Islet of Langerhans (tissue), 1 donor: ENCODE results near the gene RIC1.
"Not testable (repeated sequence)": the region's sequence is repeated elsewhere in the genome, so short reads cannot be mapped to it uniquely, and the experiment has no call there.

ENCODE experiments used
- FAIRE-seq: peaks from one replicate; lab custom pipeline; 2011; peaks lifted over from hg19 to GRCh38; lab: Jason Lieb, UNC

RIC1 gene

GRCh38 chr9:5621327-5621726 lies 7.6 kb upstream of the RIC1 start:
- FAIRE-seq = no peak

- no peak for FAIRE-seq
These were observed 6.9 kb upstream of the RIC1 start for GRCh38 chr9:5622016-5622415.

- FAIRE-seq = no peak
These were observed 4.3 kb upstream of the RIC1 start for GRCh38 chr9:5624655-5625054.

GRCh38 chr9:5626727-5627634 lies 1.9 kb upstream of the RIC1 start:
- no peak for FAIRE-seq

GRCh38 chr9:5627686-5628085 lies 1.2 kb upstream of the RIC1 start:
- not testable (repeated sequence) for FAIRE-seq

- no peak for FAIRE-seq
These were observed 751 bp upstream of the RIC1 start for GRCh38 chr9:5628183-5628529.

GRCh38 chr9:5629312-5630080 lies 589 bp downstream of the RIC1 start:
- no peak for FAIRE-seq

- FAIRE-seq = no peak
These were observed 1.2 kb downstream of the RIC1 start for GRCh38 chr9:5630081-5630507.

- FAIRE-seq = no peak
These were observed 2.1 kb downstream of the RIC1 start for GRCh38 chr9:5631026-5631425.

GRCh38 chr9:5632540-5632939 lies 3.6 kb downstream of the RIC1 start:
- no peak for FAIRE-seq

- FAIRE-seq = no peak
These were observed 4.3 kb downstream of the RIC1 start for GRCh38 chr9:5633243-5633642.

GRCh38 chr9:5635390-5635789 lies 6.5 kb downstream of the RIC1 start:
- FAIRE-seq = no peak

- FAIRE-seq = no peak
These were observed 10.9 kb downstream of the RIC1 start for GRCh38 chr9:5639816-5640215.

GRCh38 chr9:5642170-5642569 lies 13.3 kb downstream of the RIC1 start:
- no peak for FAIRE-seq

GRCh38 chr9:5643005-5643624 lies 14.2 kb downstream of the RIC1 start:
- no peak for FAIRE-seq

GRCh38 chr9:5644501-5644900 lies 15.6 kb downstream of the RIC1 start:
- FAIRE-seq = no peak

GRCh38 chr9:5646116-5646515 lies 17.2 kb downstream of the RIC1 start:
- FAIRE-seq = no peak

- FAIRE-seq = no peak
These were observed 21.6 kb downstream of the RIC1 start for GRCh38 chr9:5650356-5651105.

GRCh38 chr9:5651246-5651645 lies 22.3 kb downstream of the RIC1 start:
- FAIRE-seq = no peak

- FAIRE-seq = no peak
These were observed 23.9 kb downstream of the RIC1 start for GRCh38 chr9:5652821-5653220.

- not testable (repeated sequence) for FAIRE-seq
These were observed 33.9 kb downstream of the RIC1 start for GRCh38 chr9:5662804-5663203.

- FAIRE-seq = no peak
These were observed 36.2 kb downstream of the RIC1 start for GRCh38 chr9:5665059-5665458.
